DMS 273 treated with DMSO at 0.1 percent for 48 hours (cell line): ENCODE results near the gene RTN4.

ENCODE experiments used
- DNase-seq: peaks from one replicate; lab custom pipeline; 2025; lab: John Stamatoyannopoulos, UW

The RTN4 gene

GRCh38 chr2:54952425-54952824 is 97.8 kb downstream of the RTN4 start:
- DNase-seq: no peak

GRCh38 chr2:54950811-54951210 is 99.4 kb downstream of the RTN4 start:
- no peak for DNase-seq

DNA sequence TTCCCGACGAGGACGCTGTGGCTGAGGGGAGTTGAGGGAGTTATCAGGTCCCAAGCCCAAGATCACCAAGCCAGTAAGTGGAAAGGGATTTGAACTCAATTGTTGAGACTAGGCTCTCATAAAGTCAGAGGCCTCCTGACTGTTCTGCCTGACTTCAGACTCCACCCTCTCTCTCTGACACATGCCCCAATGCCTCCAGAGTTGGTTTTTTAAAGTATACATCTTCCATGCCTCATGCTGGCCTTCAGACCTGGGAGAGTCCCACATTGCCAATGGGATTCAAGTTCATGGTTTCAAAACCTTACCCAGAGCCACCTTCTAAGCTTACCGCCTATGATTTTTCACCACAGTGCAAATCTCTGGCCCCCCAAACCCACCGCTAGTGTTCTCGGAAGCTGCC is 100.8 kb downstream of the RTN4 start:
- no peak for DNase-seq

- no peak for DNase-seq
Measured at GRCh38 chr2:54948120-54948519, 102.1 kb downstream of the RTN4 start.

- no peak for DNase-seq
Measured at GRCh38 chr2:54947646-54948045, 102.6 kb downstream of the RTN4 start.

DNA sequence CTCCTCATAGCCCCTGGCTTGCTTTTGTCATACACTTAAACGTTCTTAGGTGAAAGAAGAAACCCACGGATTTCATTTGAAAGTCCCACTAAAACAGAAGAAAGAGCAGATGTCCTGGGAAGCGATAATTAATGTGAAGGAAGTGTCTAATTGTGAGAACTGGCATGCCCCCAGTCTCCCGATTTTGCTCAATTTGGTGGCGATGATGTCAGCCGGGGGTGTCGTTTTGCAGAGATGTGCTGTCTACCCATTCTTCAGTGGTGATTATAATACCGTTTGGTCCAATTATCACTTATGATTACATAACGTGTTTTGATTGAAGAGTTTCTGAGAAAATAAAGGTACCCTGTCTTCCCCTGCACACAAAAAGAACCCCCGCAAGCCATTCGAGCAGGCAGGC is 103.1 kb downstream of the RTN4 start:
- DNase-seq: no peak

GRCh38 chr2:54946220-54946805 is 103.9 kb downstream of the RTN4 start:
- no peak for DNase-seq

DNA sequence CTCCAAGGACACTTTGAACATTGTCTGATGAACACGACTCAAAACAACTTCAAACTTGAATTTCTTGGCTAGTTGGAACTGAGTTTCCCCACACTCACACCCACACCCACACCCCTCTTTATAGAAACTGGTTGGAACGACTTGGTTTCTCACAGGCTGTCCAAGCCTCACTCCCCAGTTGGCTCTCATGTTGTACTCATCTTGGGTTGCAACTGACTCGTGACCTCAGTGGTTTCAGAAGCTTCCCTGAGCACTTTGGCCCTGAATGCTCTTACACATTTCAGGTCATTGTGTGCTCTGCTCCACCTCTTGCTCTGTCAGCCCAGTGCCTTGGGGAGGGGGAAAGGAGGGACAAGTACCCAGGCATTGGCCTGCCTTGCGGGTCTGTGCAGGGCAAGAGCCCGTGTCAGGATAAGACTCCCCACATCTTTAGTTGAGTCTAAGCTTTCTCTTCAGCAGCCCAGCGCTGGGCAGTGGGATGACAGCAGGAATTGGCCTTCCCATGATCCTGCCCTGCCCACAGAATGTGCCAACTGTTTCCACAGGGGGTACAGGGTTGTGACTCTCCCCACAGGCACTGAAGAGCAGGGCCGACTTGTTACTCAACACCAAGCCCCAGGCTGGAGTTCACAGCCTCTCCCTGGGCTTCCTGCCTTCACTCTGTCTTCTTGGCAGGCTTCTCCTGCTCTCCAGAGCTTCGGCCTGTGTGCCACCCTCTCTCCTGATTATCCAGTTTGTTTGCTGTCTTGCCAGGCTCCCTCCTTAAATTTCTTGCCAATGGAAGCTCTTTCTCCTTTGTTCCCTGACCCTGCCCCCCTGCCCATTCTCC is 104.6 kb downstream of the RTN4 start:
- DNase-seq: no peak

DNA sequence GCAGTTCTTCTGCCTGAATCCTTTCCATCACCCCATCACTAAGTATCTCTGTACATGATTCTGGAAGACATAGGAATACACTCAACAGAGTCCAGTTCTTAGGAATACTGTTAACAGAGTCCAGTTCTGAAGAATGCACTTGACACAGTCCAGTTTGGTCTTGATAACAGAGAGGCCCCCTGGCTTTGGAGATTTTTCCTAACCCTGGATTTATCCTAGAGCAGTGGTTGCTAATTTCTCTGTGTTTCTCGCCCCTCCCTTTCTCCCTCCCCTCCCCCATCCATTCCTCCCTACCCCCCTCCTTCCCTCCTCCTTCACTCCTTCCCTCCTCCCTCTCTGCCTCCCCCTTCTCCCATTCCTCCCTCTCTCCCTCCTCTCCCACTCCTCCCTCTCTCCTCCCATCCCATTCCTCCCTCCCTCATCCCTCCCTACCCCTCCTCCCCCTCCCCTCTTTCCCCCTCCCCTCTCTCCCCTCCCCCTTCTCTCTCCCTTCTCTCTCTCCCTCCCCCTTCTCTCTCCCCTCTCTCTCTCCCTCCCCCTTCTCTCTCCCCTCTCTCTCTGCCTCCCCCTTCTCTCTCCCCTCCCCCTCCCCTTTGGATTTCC is 105.4 kb downstream of the RTN4 start:
- no peak for DNase-seq

DNA sequence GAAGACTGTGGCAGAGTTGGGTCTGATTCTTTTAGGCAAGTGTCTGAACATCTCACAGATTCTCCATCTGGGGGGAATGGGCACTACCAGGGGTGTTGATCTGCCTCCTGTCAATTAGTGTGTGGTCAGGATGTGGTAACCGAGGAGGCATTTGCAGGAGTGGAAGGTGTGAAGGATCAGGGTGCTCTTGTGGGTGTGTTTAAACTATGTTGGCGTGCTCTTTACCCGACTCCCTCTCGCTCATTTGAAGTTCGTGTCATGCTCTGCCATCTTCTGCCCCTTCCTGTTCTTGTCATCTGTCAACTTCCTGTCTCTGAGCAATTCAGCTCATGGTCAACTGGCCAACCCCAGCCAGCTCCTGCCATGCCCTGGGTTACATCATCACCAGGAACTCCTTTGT is 107.9 kb downstream of the RTN4 start:
- no peak for DNase-seq

GRCh38 chr2:54941248-54941984 is 108.8 kb downstream of the RTN4 start:
- DNase-seq: no peak

DNA sequence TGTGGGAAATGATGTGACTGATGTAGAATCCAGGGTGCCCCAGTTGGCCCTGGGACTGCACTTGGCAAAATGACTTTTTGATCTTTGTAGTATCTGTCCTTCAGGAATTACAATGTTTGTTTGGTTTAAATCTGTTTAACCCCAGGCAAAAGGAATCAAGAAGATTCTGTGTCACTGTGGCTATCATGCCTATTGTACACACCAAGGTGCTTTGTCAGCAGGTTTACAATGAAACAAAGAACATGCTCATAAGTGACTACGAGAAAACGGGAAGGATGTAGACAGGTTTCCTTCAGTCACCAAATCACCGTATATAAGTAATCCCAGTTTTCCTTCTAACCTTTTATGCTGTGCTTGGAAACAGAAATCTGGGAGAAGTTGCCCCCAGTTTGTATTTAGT is 109.5 kb downstream of the RTN4 start:
- no peak for DNase-seq

- DNase-seq: no peak
Measured at GRCh38 chr2:54939446-54940118, 110.7 kb downstream of the RTN4 start.

DNA sequence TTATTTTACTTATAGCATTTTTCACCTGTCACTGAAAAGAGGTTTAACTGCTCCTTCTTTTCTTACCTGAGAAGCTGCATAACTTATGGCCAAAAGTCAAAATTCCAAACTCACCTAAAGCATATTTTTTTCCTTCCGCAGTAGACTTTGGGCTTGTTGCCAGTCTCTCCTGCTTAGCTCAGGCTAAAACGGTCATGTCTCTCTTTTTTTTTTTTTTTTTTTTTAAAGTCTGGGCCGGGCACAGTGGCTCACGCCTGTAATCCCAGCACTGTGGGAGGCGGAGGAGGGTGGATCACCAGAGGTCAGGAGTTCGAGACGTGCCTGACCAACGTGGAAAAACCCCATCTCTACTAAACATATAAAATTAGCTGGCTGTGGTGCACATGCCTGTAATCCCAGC is 113.5 kb downstream of the RTN4 start:
- no peak for DNase-seq

DNA sequence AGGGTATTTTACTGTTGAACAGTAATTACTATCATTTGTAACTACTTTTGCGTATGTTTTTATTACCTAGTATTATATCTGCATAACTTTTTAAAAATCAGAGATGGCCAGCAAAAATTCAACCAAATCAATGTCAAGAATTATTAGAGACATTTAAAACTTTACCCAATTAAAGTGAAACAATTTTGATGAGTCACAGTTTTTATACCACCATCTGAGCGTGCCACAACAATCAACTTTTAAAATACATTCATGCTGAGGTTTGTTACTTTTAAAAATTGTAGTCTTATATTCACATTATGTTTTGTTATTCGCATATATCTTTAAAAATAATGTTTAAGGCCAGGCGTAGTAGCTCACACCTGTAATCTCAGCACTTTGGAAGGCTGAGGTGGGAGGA is 114.9 kb downstream of the RTN4 start:
- no peak for DNase-seq

- DNase-seq: no peak
Measured at GRCh38 chr2:54931473-54931872, 118.8 kb downstream of the RTN4 start.

DNA sequence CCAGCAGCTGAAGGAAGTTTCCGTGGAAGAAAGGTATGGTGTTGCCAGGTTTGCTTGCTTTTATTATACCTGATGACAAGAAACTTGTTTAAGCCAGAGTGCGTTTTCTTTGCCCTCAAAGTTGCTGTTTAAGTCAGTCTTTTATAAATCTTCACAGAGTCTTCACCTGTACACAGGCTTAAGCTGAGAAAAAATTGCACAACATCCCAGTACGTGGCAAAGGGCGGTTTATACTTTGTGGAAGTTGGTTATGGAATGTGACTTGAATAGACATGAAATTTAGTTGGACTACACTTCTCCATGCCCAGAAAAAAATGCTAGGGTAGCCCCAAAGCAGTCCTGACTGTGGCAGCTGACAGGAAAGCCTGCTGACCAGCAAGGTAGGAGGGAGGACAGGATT is 121.5 kb downstream of the RTN4 start:
- no peak for DNase-seq

GRCh38 chr2:54927751-54928615 is 122.3 kb downstream of the RTN4 start:
- no peak for DNase-seq

DNA sequence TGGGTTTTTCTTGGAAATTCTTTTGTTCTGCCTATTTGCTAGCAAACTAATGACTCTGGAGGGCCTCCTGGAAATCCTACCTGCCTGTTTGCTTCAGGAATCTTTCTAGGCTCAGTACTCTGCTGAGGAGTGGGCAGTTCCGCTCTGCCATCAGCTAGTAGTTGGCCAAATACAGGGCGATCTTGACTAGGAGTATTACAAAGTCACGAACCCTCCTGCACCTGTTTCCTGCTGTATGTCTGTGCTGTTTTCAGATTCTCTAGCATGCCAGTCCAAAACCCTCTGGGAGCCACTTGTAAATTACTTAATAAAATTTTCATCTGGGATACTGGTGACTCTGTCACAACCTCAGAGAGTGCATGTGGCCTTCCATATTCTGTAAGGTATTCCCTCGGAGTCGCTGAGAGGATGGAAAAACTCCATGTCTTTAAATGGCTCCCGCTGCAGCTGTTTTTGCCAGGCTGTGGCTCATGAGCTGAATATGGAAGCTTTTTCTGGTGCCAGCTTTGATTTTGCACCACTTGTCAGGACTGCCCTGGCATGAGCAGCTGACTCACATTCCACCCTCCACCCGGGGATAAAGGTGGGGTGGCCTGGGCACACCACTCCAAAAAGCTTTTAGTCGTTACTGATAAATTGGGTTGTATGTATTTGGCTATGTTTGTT is 123.0 kb downstream of the RTN4 start:
- no peak for DNase-seq

DNA sequence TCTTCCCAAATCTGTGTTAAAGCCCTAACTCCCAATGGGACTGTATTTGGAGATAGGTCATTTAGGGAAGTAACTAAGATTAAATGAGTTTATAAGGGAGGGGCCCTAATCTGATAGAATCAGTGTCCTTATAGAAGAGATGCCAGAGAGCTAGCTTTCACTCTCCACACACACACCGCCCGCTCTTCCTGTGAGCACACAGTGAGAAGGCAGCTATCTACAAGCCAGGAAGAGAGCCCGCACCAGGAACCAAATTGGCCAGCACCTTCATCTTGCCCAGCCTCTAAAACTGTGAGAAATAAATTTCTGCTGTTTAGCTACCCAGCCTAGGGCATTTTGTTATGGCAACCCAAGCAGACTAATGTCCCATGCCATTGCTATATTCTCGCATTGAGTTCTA is 125.2 kb downstream of the RTN4 start:
- no peak for DNase-seq

GRCh38 chr2:54924121-54924520 is 126.1 kb downstream of the RTN4 start:
- no peak for DNase-seq
